NCI-H1092 (cell line): Measurements from ENCODE around the gene CITED1.
A peak's percentile ranks its signal among the peaks of the same experiment; 100 is the strongest.

Experiments
- DNase-seq: peaks from one replicate; lab custom pipeline; 2025; lab: John Stamatoyannopoulos, UW

Gene CITED1

GRCh38 chrX:72270316-72270866, 35.3 kb downstream of the CITED1 start:
- DNase-seq: no peak

DNA sequence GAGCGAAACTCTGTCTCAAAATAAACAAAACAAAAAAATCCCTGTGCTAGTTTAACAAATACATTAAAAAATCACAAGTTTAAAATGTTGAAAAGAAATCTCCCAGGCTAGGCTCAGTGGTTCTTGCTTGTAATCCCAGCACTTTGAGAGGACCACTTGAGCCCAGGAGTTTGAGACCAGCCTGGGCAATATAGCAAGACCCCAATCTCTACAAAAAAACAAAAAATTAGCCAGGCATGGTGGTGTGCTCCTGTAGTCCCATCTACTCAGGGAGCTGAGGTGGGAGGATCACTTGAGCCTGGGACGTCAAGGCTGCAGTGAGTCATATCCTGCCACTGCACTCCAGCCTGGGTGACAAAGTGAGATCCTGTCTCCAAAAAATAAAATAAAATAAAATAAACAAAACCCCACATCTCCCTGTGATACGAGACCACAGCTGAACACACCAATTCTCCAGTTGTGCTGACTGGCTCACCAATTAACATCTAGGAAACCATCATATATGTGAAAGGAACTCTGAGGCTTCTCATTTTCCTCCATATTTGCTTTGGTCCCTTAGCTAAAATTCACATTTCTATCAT, 36.0 kb downstream of the CITED1 start:
- no peak for DNase-seq

DNA sequence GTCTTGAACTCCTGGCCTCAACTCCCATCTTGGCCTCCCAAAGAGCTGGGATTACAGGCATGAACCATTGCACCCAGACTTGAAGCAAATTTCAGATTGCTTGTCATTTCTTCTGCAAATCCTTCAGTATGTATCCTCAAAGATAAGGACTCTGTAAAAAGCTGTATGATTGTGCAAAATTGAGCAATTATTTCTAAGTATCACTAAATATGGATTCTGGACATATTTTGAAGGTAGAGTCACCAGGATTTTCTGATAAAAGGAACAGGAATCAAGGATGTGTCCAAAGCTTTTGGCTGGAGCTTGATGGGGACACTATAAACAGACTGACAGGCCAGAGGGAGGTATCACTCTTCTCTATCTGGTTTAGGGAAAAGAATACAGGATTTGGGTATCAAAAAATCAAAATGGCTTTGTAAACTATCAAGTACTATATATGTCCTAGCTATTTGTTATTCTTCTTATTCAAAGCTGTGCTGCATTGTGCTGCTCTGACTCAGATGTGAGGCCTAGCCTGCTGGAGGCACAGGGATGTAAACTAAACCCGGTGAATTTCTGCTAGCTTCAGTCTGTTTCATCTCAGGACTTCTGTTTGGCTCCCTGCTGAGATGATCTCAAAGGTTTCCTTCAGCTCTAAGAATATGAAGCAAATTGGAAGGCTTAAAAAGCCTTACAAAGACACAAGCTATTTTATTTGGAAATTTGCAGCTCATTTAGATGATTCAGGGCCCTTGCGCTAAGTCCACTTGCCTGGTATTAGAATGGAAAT, 36.9 kb downstream of the CITED1 start:
- no peak for DNase-seq

DNA sequence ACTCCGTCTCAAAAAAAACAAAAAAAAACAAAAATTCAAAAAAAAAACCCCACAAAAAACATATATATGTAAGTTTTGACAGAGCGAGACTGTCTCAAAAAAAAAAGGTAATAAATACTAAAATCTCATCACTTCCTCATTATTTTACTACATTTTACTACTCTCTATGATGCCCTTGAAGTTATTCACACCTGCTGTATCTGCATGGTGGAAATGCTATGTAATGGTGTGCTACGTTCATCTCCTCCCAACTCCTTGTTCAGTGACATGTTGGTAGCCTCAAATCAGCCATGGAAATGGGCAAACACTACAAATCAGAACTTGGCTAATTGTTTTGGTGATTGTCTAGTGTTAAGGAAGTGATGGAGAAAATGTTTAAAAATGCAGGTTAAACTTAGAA, 40.5 kb downstream of the CITED1 start:
- no peak for DNase-seq

GRCh38 chrX:72262077-72262476, 43.6 kb downstream of the CITED1 start:
- DNase-seq: peak; percentile 61

- no peak for DNase-seq
Measured at GRCh38 chrX:72260448-72260847, 45.3 kb downstream of the CITED1 start.

- peak; percentile 5 for DNase-seq
Measured at GRCh38 chrX:72258174-72258573, 47.5 kb downstream of the CITED1 start.

DNA sequence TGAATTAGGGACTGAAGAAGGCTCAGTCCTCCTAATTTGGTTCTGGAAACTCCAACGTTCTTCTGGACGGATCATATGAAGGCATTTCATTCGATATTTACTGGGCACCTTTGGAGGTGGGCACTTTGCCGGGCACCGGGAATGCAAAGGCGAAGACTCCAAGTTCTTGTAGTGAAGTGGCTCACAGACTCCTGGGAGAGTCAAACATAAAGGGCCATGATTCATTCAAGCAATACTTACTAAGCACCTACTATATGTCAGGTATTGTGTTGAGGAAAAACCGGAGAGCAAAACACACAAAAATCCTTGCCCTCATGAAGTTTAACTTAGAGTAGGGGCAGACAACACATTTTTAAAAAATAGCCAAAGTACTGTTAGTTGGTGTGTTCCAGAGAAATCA, 49.9 kb downstream of the CITED1 start:
- no peak for DNase-seq

DNA sequence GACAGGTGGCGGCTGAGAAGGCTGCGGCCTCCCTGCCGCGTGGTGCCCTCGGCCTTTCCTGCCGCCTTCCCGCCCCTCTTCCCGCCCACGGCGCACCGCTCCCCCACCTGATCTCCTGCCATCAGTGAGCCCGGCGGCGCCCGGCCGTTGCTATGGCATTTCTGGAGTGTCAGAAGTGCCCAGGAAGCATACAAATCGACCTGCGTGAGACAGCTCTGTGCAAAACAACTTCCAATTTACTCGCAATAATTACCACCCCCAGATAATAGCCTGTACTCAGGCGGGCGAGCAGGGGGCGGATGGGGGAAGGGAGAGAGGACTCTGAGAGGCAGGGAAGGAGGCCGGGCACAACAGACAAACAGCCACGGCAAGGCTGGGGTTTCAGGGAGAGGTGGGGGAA, 50.3 kb downstream of the CITED1 start:
- peak; percentile 82 for DNase-seq

GRCh38 chrX:72254816-72255215, 50.9 kb downstream of the CITED1 start:
- peak; percentile 53 for DNase-seq

DNA sequence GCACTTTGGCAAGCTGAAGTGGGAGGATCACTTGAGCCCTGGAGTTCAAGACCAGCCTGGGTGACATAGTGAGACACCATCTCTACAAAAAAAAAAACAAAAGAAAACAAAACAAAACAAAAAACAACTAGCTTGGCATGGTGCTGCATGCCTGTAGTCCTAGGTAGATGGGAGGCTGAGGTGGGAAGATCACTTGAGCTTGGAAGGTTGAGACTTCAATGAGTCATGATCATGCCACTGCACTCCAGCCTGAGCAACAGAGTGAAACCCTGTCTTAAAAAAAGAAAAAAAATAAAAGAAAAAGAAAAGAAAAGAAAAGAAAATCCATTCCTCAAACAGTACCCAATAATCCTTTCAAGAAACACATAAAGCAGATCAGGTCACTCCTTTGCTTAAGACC, 52.0 kb downstream of the CITED1 start:
- no peak for DNase-seq
